ENCODE results near the gene SSTR3. TPM values are rescaled to one million over a fixed set of nuclear protein-coding genes. Genes with fewer than 3 reads are reported as not detected.
A peak's percentile ranks its signal among the peaks of the same experiment; 100 is the strongest.

Gene SSTR3
- total and polyA plus RNA-seq, 8 donors: 0.04 to 0.26 (median 0.09) TPM; not detected in 2

DNA sequence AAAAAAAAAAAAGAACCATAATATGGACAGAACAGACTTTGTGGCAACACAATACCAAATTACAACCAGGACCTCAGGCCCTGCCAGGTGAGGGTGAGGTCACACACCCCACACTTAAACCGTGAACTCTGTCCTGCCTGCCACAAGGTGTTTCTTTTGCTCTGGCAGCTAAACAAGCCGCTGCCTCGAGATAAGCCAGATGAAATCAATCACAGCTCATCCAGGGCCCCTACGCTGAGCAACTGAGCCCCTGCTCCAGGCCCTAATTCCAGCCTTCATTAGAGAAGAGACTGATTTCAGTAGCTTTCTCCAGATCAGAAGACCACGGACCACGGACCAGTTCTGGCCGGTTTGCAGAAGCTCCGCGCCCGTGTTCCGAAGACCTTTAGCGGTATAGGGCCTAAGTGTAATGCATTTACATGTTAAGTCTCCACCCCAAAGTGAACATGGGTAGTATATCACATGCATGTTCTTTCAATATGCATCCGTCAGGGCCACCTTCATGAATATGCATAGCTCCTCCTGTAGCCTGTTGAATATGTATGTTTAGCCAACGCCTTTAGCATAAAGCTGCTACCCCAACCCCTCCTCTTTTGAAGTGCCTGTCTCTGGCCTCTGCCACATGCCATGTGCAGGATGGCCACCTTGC is 46.6 kb upstream of the SSTR3 start:
- H3K27me3 ChIP-seq: peaks cover 28 to 82% of the 10 kb centered on the region in 2 donors
- TF ChIP-seq, protein P1, sequence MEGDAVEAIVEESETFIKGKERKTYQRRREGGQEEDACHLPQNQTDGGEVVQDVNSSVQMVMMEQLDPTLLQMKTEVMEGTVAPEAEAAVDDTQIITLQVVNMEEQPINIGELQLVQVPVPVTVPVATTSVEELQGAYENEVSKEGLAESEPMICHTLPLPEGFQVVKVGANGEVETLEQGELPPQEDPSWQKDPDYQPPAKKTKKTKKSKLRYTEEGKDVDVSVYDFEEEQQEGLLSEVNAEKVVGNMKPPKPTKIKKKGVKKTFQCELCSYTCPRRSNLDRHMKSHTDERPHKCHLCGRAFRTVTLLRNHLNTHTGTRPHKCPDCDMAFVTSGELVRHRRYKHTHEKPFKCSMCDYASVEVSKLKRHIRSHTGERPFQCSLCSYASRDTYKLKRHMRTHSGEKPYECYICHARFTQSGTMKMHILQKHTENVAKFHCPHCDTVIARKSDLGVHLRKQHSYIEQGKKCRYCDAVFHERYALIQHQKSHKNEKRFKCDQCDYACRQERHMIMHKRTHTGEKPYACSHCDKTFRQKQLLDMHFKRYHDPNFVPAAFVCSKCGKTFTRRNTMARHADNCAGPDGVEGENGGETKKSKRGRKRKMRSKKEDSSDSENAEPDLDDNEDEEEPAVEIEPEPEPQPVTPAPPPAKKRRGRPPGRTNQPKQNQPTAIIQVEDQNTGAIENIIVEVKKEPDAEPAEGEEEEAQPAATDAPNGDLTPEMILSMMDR (IDR thresholded peaks at IDR 0.05): no peak
- peaks cover 0 to 23% of the 10 kb centered on the region in 2 donors for H3K4me1 ChIP-seq
- DNase-seq: peak in 1 of 4 donors; percentile 19
- no peak overlapping the region for H3K27ac ChIP-seq
- no peaks in the 10 kb centered on the region for H3K36me3 ChIP-seq
- intact Hi-C loops (cut with DNase I): no loop called here
- H3K9me3 ChIP-seq: peaks cover 0 to 4% of the 10 kb centered on the region in 2 donors
- H3K4me3 ChIP-seq: no peak overlapping the region
- no peak for ATAC-seq

DNA sequence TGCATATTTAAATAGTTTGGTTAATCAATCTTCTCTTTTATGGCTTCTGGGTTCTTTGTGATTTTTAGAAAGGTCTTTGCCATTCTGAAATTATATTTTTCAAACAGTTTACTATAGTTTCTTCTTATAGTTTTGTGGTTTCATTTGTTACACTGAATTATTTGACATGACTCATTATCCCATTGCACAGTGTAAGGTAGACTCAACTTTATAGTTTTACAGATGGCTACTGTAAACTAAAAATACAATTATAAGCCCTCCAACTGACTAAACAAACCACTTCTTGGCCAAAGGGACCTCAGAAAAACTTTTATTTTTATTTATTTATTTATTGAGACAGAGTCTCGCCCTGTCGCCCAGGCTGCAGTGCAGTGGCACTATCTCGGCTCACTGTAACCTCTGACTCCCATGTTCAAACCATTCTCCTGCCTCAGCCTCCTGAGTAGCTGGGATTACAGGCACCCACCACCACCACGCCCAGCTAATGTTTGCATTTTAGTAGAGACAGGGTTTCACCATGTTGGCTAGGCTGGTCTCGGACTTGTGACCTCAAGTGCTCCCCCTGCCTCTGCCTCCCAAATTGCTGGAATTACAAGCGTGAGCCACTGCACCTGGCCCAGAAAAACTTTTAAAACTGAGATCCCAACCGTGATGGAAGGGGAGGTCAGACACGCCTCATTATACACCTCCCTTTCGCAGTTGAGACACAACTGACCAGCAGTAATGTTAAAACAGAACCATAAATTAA is 45.9 kb upstream of the SSTR3 start:
- Histone ChIP-seq H3K36me3 (no peaks in the 10 kb centered on the region), H3K27ac (no peak overlapping the region), H3K4me3 (no peak overlapping the region), H3K9me3 (no peaks in the 10 kb centered on the region), H3K4me1 (peaks cover 0 to 23% of the 10 kb centered on the region in 2 donors), H3K27me3 (peaks cover 28 to 89% of the 10 kb centered on the region in 2 donors)
- DNase-seq: peak in 1 of 4 donors; percentile 0
- no peak for ATAC-seq
- TF ChIP-seq, protein P1 (IDR thresholded peaks at IDR 0.05): no peak
- intact Hi-C loops (cut with DNase I): no loop called here

DNA sequence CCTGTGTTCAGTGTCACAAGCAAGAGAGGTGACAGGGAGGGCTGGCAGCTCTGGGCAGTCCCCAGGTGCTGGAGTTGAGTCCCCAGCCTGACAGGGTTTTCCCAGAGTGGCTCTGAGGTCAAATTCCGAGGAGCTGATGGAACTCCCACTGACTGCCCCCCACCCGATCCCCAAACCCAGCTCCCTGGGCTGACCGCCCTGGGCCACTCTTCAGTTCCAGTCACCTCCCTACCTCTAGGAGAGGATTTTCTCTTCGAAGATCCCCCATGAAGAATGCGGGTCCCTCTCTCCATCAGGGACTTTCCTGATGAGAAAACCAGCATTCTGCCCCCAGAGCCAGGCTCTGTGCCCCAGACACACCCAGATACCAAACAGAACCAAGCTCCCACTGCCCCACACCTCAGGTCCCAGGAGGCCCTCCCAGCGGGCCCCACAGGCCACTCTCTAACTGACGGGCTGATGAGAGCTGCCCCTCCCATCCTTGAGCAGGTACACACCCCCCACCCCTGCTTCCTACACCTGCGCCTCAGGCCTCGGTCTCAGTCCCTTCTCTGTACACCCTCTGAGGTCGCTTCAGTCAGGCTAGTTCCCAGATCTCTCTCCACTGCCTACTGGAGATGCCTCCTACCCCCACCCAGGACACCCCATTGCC is 43.9 kb upstream of the SSTR3 start:
- H3K36me3 ChIP-seq: no peaks in the 10 kb centered on the region
- DNase-seq: peak in 1 of 4 donors; percentile 27
- ATAC-seq: no peak
- H3K4me1 ChIP-seq: peaks cover 0 to 22% of the 10 kb centered on the region in 2 donors
- peaks cover 28 to 77% of the 10 kb centered on the region in 2 donors for H3K27me3 ChIP-seq
- intact Hi-C loops (cut with DNase I): no loop called here
- no peak overlapping the region for H3K4me3 ChIP-seq
- TF ChIP-seq, protein P1 (IDR thresholded peaks at IDR 0.05): no peak
- no peak overlapping the region for H3K27ac ChIP-seq
- no peaks in the 10 kb centered on the region for H3K9me3 ChIP-seq

DNA sequence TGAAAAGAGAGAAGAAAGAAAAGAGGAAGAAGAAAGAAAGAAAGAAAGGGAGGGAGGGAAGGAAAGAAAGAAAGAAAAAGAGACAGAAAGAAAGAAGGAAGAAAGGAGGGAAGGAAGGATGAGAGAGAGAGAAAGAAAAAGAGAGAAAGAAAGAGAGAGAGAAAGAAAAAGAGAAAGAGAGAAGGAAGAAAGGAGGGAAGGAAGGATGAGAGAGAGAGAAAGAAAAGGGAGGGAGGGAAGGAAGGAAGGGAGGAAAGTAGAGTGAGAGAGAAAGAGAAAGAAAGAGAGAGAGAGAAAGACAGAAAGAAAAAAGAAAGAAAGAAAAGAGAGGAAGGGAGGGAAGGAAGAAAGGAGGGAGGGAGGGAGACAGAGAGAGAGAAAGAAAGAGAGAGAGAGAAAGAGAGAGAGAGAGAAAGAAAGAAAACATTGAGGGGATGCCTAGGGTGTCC is 43.3 kb upstream of the SSTR3 start:
- TF ChIP-seq, protein P1 (IDR thresholded peaks at IDR 0.05): no peak
- DNase-seq: no peak
- H3K27me3 ChIP-seq: peaks cover 28 to 71% of the 10 kb centered on the region in 2 donors

DNA sequence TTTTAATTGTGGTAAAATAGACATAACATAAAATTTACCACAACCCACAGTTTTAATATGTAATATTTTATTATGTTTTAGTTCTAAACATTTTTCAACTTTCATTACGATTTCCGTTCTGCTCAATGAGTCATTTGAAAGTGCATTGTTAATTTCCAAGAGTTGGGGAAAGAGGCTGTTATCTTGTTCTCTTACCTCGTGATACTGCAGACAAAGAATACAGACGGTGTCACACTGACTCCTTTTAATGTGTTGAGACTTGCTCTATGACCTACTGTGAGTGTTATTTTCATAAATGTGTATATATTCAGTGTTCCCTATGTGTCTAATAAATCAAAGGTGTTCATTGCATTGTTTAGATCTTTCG is 42.6 kb upstream of the SSTR3 start:
- Histone ChIP-seq H3K36me3 (no peaks in the 10 kb centered on the region), H3K9me3 (no peaks in the 10 kb centered on the region), H3K4me1 (peaks cover 0 to 11% of the 10 kb centered on the region in 2 donors), H3K4me3 (no peak overlapping the region), H3K27me3 (peaks cover 21 to 64% of the 10 kb centered on the region in 2 donors), H3K27ac (no peak overlapping the region)
- intact Hi-C loops (cut with DNase I): no loop called here
- ATAC-seq (no peak), DNase-seq (no peak)
- TF ChIP-seq, protein P1 (IDR thresholded peaks at IDR 0.05): no peak

More for the DNA sequence above, 43.3 kb upstream of the SSTR3 start:
- Histone ChIP-seq H3K9me3 (no peaks in the 10 kb centered on the region), H3K4me1 (peaks cover 0 to 16% of the 10 kb centered on the region in 2 donors), H3K27ac (no peak overlapping the region), H3K4me3 (no peak overlapping the region), H3K36me3 (no peaks in the 10 kb centered on the region)
- intact Hi-C loops (cut with DNase I): no loop called here
- no peak for ATAC-seq
